ENCODE measurements around the gene LURAP1L.

LURAP1L gene

DNA sequence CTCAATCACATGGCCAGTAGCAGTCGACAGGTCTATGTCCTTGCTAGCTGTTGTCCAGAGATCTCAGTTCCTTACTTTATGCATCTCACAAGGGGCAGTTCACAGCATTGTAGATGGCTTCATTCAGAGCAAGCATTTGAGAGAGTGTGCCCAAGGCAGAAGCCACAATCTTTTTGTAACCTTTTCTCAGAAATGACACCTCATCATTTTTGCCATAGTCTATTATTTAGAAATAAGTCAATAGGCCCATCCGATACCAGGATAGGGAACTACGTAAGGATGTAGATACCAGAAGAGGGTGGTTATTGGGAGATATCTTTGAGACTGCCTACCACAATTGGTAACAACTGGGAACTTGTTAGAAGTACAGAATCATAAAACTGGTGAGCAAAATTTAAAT is 37.1 kb downstream of the LURAP1L start:
- TF ChIP-seq FOXP2 (optimal IDR thresholded peaks at IDR 0.05; ENCODE audit: borderline replicate concordance, extremely low read depth, extremely low read length, insufficient read depth) (no peak), POLR2AphosphoS5 (IDR thresholded peaks at IDR 0.05; ENCODE audit: low read depth, low read length) (no peak), SIN3A (IDR thresholded peaks at IDR 0.05; ENCODE audit: borderline replicate concordance, insufficient read depth, low read length) (no peak)

- TF ChIP-seq FOXP2 (optimal IDR thresholded peaks at IDR 0.05; ENCODE audit: borderline replicate concordance, extremely low read depth, extremely low read length, insufficient read depth) = no peak
- TF ChIP-seq, protein P1, sequence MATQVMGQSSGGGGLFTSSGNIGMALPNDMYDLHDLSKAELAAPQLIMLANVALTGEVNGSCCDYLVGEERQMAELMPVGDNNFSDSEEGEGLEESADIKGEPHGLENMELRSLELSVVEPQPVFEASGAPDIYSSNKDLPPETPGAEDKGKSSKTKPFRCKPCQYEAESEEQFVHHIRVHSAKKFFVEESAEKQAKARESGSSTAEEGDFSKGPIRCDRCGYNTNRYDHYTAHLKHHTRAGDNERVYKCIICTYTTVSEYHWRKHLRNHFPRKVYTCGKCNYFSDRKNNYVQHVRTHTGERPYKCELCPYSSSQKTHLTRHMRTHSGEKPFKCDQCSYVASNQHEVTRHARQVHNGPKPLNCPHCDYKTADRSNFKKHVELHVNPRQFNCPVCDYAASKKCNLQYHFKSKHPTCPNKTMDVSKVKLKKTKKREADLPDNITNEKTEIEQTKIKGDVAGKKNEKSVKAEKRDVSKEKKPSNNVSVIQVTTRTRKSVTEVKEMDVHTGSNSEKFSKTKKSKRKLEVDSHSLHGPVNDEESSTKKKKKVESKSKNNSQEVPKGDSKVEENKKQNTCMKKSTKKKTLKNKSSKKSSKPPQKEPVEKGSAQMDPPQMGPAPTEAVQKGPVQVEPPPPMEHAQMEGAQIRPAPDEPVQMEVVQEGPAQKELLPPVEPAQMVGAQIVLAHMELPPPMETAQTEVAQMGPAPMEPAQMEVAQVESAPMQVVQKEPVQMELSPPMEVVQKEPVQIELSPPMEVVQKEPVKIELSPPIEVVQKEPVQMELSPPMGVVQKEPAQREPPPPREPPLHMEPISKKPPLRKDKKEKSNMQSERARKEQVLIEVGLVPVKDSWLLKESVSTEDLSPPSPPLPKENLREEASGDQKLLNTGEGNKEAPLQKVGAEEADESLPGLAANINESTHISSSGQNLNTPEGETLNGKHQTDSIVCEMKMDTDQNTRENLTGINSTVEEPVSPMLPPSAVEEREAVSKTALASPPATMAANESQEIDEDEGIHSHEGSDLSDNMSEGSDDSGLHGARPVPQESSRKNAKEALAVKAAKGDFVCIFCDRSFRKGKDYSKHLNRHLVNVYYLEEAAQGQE (IDR thresholded peaks at IDR 0.05; ENCODE audit: insufficient read depth in 1 of 2, low read depth in 2 of 2, low read length in 2 of 2) = no peak
- no peak for TF ChIP-seq POLR2AphosphoS5 (IDR thresholded peaks at IDR 0.05; ENCODE audit: low read depth, low read length)
- no peak for TF ChIP-seq SIN3A (IDR thresholded peaks at IDR 0.05; ENCODE audit: borderline replicate concordance, insufficient read depth, low read length)
- TF ChIP-seq TAF1 (IDR thresholded peaks at IDR 0.05; ENCODE audit: borderline replicate concordance, insufficient read depth, low read length) = no peak
Measured at GRCh38 chr9:12812710-12813109, 37.9 kb downstream of the LURAP1L start.

GRCh38 chr9:12813533-12813932 is 38.7 kb downstream of the LURAP1L start:
- TF ChIP-seq FOXP2 (optimal IDR thresholded peaks at IDR 0.05; ENCODE audit: borderline replicate concordance, extremely low read depth, extremely low read length, insufficient read depth) (no peak), TAF1 (IDR thresholded peaks at IDR 0.05; ENCODE audit: borderline replicate concordance, insufficient read depth, low read length) (no peak), SIN3A (IDR thresholded peaks at IDR 0.05; ENCODE audit: borderline replicate concordance, insufficient read depth, low read length) (no peak), POLR2AphosphoS5 (IDR thresholded peaks at IDR 0.05; ENCODE audit: low read depth, low read length) (no peak)
- TF ChIP-seq, protein P1 (IDR thresholded peaks at IDR 0.05; ENCODE audit: insufficient read depth in 1 of 2, low read depth in 2 of 2, low read length in 2 of 2) = no peak

DNA sequence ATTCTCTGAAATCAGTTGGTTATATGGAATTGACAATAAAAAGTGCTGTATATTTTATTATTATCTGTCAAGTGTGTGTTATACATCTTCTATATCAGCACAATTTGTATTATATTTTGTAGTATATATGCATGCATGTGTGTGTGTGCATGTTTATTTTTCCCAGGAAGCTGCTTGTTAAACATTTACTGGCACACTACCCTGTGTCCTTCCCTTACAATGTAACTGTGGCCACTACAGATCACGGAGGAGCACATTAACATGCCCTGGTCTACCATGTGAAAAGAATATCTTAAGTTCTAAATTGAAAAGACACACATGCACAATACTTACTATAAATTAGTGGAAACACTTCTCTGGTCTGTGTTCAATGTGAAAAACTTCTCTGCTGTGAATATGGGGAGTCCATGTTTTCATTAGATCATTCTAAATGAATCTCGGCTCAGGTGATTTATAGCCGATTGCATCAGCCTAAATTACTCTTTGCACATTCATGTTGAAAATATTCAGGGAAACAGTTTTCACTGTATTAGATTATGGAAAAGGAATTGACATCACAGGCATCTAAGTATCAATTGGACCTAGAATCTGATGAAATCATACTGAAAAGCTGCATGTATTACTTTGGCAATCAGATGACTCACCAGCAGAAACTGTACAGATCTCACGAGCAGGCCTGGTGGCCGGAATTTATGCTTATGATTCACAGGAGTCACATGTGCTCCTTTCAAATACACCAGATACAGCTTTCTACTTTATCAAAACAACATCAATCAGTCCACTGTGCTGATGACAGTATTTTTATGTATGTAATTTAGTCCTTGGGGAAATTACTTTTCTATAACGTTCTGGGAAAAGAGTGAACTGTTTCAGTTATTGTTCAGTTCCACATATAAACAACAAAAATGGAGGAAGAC is 39.4 kb downstream of the LURAP1L start:
- no peak for TF ChIP-seq POLR2AphosphoS5 (IDR thresholded peaks at IDR 0.05; ENCODE audit: low read depth, low read length)
- no peak for TF ChIP-seq SIN3A (IDR thresholded peaks at IDR 0.05; ENCODE audit: borderline replicate concordance, insufficient read depth, low read length)
- TF ChIP-seq, protein P1 (IDR thresholded peaks at IDR 0.05; ENCODE audit: insufficient read depth in 1 of 2, low read depth in 2 of 2, low read length in 2 of 2) = no peak

- TF ChIP-seq, protein P1 (IDR thresholded peaks at IDR 0.05; ENCODE audit: insufficient read depth in 1 of 2, low read depth in 2 of 2, low read length in 2 of 2) = no peak
- no peak for TF ChIP-seq FOXP2 (optimal IDR thresholded peaks at IDR 0.05; ENCODE audit: borderline replicate concordance, extremely low read depth, extremely low read length, insufficient read depth)
- no peak for TF ChIP-seq SIN3A (IDR thresholded peaks at IDR 0.05; ENCODE audit: borderline replicate concordance, insufficient read depth, low read length)
- no peak for TF ChIP-seq TAF1 (IDR thresholded peaks at IDR 0.05; ENCODE audit: borderline replicate concordance, insufficient read depth, low read length)
- TF ChIP-seq POLR2AphosphoS5 (IDR thresholded peaks at IDR 0.05; ENCODE audit: low read depth, low read length) = no peak
Measured at GRCh38 chr9:12814877-12815237, 40.0 kb downstream of the LURAP1L start.

All from PFSK-1 (cell line).